Heart right ventricle (tissue), 16 donors: ENCODE data around the gene PER1. TPM values are rescaled to one million over a fixed set of nuclear protein-coding genes. Genes with fewer than 3 reads are reported as not detected.

Experiments used
- ATAC-seq, 8 donors: fragments of 200-7000 bp; cut with Tn5 transposase; one replicate each; pipeline ENCODE4 v1.9.1; 2020; ENCODE audit warnings: mild to moderate bottlenecking in 8 of 8, moderate library complexity in 8 of 8, moderate number of reproducible peaks in 1 of 8
- DNase-seq, 2 donors: peaks; one replicate each; pipeline ENCODE4 v3.0.0-alpha.2; 2020
- H3K27ac ChIP-seq, 10 donors: fragments of 200-600 bp; sonication (generic) in 2 of 10; one replicate each; pipeline versions ENCODE4 v1.5.0 to v1.8.0; 2020 to 2022; ENCODE audit warnings: mild to moderate bottlenecking in 3 of 10
- H3K27me3 ChIP-seq, 7 donors: fragments of 200-600 bp; one replicate each; pipeline ENCODE4 v1.8.0; 2021 to 2022; ENCODE audit warnings: mild to moderate bottlenecking in 2 of 7
- H3K36me3 ChIP-seq, 9 donors: fragments of 200-600 bp; sonication (generic) in 1 of 9; one replicate each; pipeline versions ENCODE4 v1.5.0 to v1.8.0; 2020 to 2022; ENCODE audit warnings: mild to moderate bottlenecking in 2 of 9
- H3K4me1 ChIP-seq, 9 donors: fragments of 200-600 bp; sonication (generic) in 1 of 9; one replicate each; pipeline versions ENCODE4 v1.5.0 to v1.8.0; 2020 to 2022; ENCODE audit warnings: mild to moderate bottlenecking in 4 of 9
- H3K4me3 ChIP-seq, 10 donors: fragments of 200-600 bp; sonication (generic) in 2 of 10; one replicate each; pipeline versions ENCODE4 v1.5.0 to v1.8.0; 2020 to 2022; ENCODE audit warnings: mild to moderate bottlenecking in 7 of 10, moderate library complexity in 2 of 10
- H3K9me3 ChIP-seq, 11 donors: fragments of 200-600 bp in 10 of 11; sonication (generic) in 2 of 11; one replicate each; pipeline versions ENCODE4 v1.5.0 to v1.8.0; 2013 to 2022; ENCODE audit warnings: mild to moderate bottlenecking in 2 of 11, control low read depth in 1 of 11, moderate library complexity in 1 of 11
- WGBS, 2 donors: extraction: QIAGEN DNeasy Blood & Tissue Kit; methylation state at CpG; one replicate each; pipeline ENCODE4 v1.1.7; 2013; ENCODE audit warnings: inconsistent platforms in 1 of 2; 5-methylcytosine and 5-hydroxymethylcytosine counted together
- intact Hi-C, 10 donors: fragments of 100-400 bp; cut with DNase I; formaldehyde crosslinking; loops; one replicate each; pipeline versions ENCODE4 v1.11.1 to v1.14.2; 2022
- polyA plus RNA-seq, 2 donors: library from polyadenylated mRNA; stranded (reverse); fragments of 200-250 nt; gene quantifications; one replicate each; pipeline ENCODE4 v1.2.3, GENCODE V29; 2013
- total RNA-seq, 10 donors: library from RNA; stranded (reverse); fragmentation: NEBNext Ultra II Directional in 3 of 10; extraction: Animal tissue kit (Norgen Biotek cat#: 25700) in 3 of 10; gene quantifications; one replicate each; pipeline versions ENCODE4 v1.2.1 to v1.2.4, GENCODE V29; 2021 to 2023
- TF ChIP-seq, protein P1 (sequence below), 9 donors: fragments of 200-600 bp; sonication (generic) in 2 of 9; IDR thresholded peaks; one replicate each; pipeline versions ENCODE4 v1.5.0 to v1.8.0; 2021 to 2022; ENCODE audit warnings: antibody characterized with exemption in 9 of 9, mild to moderate bottlenecking in 5 of 9, moderate library complexity in 1 of 9
- donor health status: Arrhythmogenic right ventricular cardiomyopathy.
- donor health status: ischemic (EF 13 %, LVEDD 7.1; RV severe dilation, severe dysfunction).
- donor health status: healthy with polysubstance abuse.
- donor health status: DM: no; HTN: yes; CAD: no.
- donor health status: DM: no; HTN: no; CAD: no.
- donor health status: ischemic (EF 25% LVEDD 6.9; RV normal size, moderate dysfunction).
- donor health status: ischemic (EF 25% LVEDD 5.7; RV mildly dilated, moderate dysfunction).
- donor health status: healthy.
- donor health status: DM: yes; HTN: yes; CAD: no.
- donor health status: Ischemic cardiomyopathy.
- donor health status: ischemic (EF 35%, LVEDD 5.7; RV mildly dilated, moderate dysfunction).
- donor health status: nonischemic (EF 11% LVEDD 7.7; RV severe dilation, severe dysfunction).
- donor health status: DM: yes; HTN: yes; CAD: no.
- donor health status: PGD.
- donor health status: ischemic (EF 29% LVEDD 5.4; RV normal size, mild dysfunction).
- donor health status: nonischemic (EF 23%, LVEDD 6.1; RV moderate dilation, normal function).

Gene PER1
- total and polyA plus RNA-seq, 12 donors = 37.4 to 154 (median 115) TPM

GRCh38 chr17:8187517-8188262 lies 35.5 kb upstream of the PER1 start:
- peak overlapping the region in 9 of 10 donors; percentile 63 to 90 (median 83) for H3K4me3 ChIP-seq
- H3K9me3 ChIP-seq = no peaks in the 10 kb centered on the region
- ATAC-seq (peak; percentile 37 to 58 (median 44)), DNase-seq (peak; percentile 90 to 96)
- no peaks in the 10 kb centered on the region for H3K27me3 ChIP-seq
- H3K27ac ChIP-seq = peak overlapping the region; percentile 56 to 99 (median 93)
- no peaks in the 10 kb centered on the region for H3K36me3 ChIP-seq
- TF ChIP-seq, protein P1, sequence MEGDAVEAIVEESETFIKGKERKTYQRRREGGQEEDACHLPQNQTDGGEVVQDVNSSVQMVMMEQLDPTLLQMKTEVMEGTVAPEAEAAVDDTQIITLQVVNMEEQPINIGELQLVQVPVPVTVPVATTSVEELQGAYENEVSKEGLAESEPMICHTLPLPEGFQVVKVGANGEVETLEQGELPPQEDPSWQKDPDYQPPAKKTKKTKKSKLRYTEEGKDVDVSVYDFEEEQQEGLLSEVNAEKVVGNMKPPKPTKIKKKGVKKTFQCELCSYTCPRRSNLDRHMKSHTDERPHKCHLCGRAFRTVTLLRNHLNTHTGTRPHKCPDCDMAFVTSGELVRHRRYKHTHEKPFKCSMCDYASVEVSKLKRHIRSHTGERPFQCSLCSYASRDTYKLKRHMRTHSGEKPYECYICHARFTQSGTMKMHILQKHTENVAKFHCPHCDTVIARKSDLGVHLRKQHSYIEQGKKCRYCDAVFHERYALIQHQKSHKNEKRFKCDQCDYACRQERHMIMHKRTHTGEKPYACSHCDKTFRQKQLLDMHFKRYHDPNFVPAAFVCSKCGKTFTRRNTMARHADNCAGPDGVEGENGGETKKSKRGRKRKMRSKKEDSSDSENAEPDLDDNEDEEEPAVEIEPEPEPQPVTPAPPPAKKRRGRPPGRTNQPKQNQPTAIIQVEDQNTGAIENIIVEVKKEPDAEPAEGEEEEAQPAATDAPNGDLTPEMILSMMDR (IDR thresholded peaks at IDR 0.05) = no peak
- peaks cover 8 to 61% (median 40%) of the 10 kb centered on the region in 9 donors for H3K4me1 ChIP-seq
- WGBS, 2 donors = 1% methylated on average over 25 of the region's 25 CpGs
- intact Hi-C loops = loop anchor here (1.0 to 10.0 kb wide), 14 partner anchors 33 to 110 kb away; partner anchors contain the start of genes HES7 (in 4 of the 10), CTC1 (in 3 of the 10), PFAS (in 2 of the 10) and ALOXE3 (in 1 of the 10)

DNA sequence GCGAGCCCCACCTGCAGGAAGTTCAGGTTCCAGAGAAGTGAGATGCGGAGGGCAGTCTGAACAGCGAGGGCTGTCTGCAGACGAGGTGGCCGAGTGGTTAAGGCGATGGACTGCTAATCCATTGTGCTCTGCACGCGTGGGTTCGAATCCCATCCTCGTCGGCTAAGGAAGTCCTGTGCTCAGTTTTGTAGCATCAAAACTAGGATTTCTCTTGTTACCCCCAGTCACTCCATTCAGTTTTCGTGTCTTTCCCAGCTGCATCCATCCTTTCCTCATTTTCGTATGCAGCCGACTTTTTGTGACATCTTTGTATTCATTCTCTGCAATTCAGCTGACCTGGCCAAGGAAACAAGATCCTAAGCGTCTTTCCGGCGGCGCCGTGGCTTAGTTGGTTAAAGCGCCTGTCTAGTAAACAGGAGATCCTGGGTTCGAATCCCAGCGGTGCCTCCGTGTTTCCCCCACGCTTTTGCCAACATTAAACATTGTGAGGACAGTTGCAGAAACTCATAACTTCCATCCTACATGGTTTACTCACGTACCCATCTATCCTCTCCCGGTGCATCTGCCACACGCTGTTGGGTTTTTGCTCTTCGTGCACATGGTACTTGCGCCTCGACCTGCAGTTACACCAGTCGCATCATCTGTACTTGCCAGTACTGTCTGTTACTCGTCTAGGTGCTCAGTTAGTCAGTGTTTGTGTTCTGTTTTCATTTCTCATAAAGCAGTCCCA lies 34.7 kb upstream of the PER1 start:
- Histone ChIP-seq H3K36me3 (no peaks in the 10 kb centered on the region), H3K27ac (peak overlapping the region; percentile 81 to 99 (median 93)), H3K27me3 (no peaks in the 10 kb centered on the region), H3K9me3 (no peaks in the 10 kb centered on the region), H3K4me3 (peak overlapping the region; percentile 63 to 90 (median 78)), H3K4me1 (peaks cover 7 to 54% (median 33%) of the 10 kb centered on the region in 9 donors)
- intact Hi-C loops = loop anchor here (1.0 to 10.0 kb wide), 14 partner anchors 32 to 110 kb away; partner anchors contain the start of genes HES7 (in 4 of the 10), CTC1 (in 3 of the 10), PFAS (in 2 of the 10) and ALOXE3 (in 1 of the 10)
- ATAC-seq (peak; percentile 55 to 87 (median 78)), DNase-seq (peak; percentile 91 to 95)
- TF ChIP-seq, protein P1 (IDR thresholded peaks at IDR 0.05) = peak in 6 of 9 donors; percentile 17 to 69 (median 48)
- 0% methylated on average over 32 of the region's 32 CpGs for WGBS, 2 donors

GRCh38 chr17:8186446-8186786 lies 34.2 kb upstream of the PER1 start:
- H3K4me1 ChIP-seq = peaks cover 7 to 49% (median 28%) of the 10 kb centered on the region in 9 donors
- TF ChIP-seq, protein P1 (IDR thresholded peaks at IDR 0.05) = peak in 1 of 9 donors; percentile 47

More at GRCh38 chr17:8186446-8186786, 34.2 kb upstream of the PER1 start:
- WGBS, 2 donors = 1% methylated on average over 23 of the region's 23 CpGs
- intact Hi-C loops = loop anchor here (1.0 to 10.0 kb wide), 12 partner anchors 32 to 111 kb away; partner anchors contain the start of genes HES7 (in 4 of the 10), CTC1 (in 2 of the 10), PFAS (in 2 of the 10) and ALOXE3 (in 1 of the 10)
- Histone ChIP-seq H3K36me3 (no peaks in the 10 kb centered on the region), H3K27ac (peak overlapping the region; percentile 81 to 99 (median 93)), H3K27me3 (no peaks in the 10 kb centered on the region), H3K4me3 (peak overlapping the region; percentile 63 to 90 (median 78)), H3K9me3 (no peaks in the 10 kb centered on the region)
- DNase-seq = no peak
- no peak for ATAC-seq
